ENCODE measurements around the gene ACE2.

- TF ChIP-seq RAD21 (IDR thresholded peaks at IDR 0.05; ENCODE audit: low read length) = no peak
- TF ChIP-seq RXRA (IDR thresholded peaks at IDR 0.05; ENCODE audit: borderline replicate concordance, low read depth) = no peak
- TF ChIP-seq, protein P1, sequence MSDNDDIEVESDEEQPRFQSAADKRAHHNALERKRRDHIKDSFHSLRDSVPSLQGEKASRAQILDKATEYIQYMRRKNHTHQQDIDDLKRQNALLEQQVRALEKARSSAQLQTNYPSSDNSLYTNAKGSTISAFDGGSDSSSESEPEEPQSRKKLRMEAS (IDR thresholded peaks at IDR 0.05; ENCODE audit: low read depth) = no peak
- TF ChIP-seq, protein P2, sequence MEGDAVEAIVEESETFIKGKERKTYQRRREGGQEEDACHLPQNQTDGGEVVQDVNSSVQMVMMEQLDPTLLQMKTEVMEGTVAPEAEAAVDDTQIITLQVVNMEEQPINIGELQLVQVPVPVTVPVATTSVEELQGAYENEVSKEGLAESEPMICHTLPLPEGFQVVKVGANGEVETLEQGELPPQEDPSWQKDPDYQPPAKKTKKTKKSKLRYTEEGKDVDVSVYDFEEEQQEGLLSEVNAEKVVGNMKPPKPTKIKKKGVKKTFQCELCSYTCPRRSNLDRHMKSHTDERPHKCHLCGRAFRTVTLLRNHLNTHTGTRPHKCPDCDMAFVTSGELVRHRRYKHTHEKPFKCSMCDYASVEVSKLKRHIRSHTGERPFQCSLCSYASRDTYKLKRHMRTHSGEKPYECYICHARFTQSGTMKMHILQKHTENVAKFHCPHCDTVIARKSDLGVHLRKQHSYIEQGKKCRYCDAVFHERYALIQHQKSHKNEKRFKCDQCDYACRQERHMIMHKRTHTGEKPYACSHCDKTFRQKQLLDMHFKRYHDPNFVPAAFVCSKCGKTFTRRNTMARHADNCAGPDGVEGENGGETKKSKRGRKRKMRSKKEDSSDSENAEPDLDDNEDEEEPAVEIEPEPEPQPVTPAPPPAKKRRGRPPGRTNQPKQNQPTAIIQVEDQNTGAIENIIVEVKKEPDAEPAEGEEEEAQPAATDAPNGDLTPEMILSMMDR (IDR thresholded peaks at IDR 0.05) = no peak
Measured at GRCh38 chrX:15511563-15511962, 89.2 kb downstream of the ACE2 start.

All from SK-N-SH (cell line).